K562 (cell line): ENCODE data around the gene ADSS1.

Experiments
- EGR1 ChIP-seq: fragments of 450-650 bp; conservative IDR thresholded peaks from 2 replicates; pipeline ENCODE4 v1.6.1; 2017; ENCODE audit warnings: mild to moderate bottlenecking
- POLR2A ChIP-seq: fragments of 450-650 bp; conservative IDR thresholded peaks from 2 replicates; pipeline ENCODE4 v1.6.1; 2016
- TFE3 ChIP-seq: fragments of 450-650 bp; formaldehyde crosslinking; IDR thresholded peaks from 2 replicates; pipeline ENCODE4 v1.4.0; 2020; ENCODE audit warnings: mild to moderate bottlenecking, mixed read lengths

DNA sequence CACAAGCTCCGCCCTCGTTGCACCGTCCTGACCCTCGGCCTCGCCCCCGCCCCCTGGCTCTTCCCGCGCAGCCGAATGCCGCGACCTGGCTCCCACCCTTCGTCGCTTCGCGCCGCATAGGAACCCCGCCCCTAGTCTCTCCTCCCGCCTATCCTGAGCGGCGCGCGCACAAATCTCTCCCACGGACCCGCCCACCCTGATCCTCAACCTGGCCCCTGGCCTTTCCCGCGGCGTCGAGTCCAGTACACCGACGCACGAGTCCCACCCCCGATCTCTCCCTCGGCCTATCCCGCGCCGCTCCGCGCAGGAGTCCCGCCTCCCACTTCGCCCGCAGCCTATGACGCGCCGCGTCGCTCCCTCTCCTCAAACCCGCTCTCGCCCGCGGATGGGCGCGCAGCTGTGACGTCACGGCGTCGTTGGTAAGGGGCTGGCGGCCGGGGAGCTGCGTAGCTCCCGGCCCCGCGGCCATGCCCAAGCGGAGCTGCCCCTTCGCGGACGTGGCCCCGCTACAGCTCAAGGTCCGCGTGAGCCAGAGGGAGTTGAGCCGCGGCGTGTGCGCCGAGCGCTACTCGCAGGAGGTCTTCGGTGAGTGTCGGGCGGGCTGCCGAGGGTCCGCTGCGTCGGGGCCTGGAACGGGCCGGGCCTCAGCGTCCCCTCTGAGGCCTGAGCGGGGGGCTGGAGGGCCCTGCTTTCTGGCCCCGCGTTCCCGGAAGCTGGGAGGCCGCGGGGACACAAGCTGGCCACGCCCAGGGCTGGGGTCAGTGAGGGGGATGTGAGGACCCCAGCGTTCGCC is 28.9 kb downstream of the ADSS1 start, which contains the start of gene SIVA1:
- TF ChIP-seq POLR2A (peak; percentile 61), EGR1 (peak; percentile 70), TFE3 (no peak)
